HFF-Myc (cell line): ENCODE results near the gene ING5.

Source experiments
- DNase-seq: peaks from one replicate; pipeline ENCODE4 v3.0.0-alpha.2; 2011; ENCODE audit warnings: low read depth; ENCODE audit errors: extremely low read depth
- H3K4me3 ChIP-seq: replicated peaks from 2 replicates; pipeline ENCODE4 v1.5.1; 2011; ENCODE audit warnings: low read depth, mild to moderate bottlenecking, control low read depth, low read length
- CTCF ChIP-seq: IDR thresholded peaks from 2 replicates; pipeline ENCODE4 v1.5.1; 2012; ENCODE audit warnings: mild to moderate bottlenecking, low read depth, low read length, control low read depth; ENCODE audit errors: missing control alignments

Gene ING5

GRCh38 chr2:241751776-241752175 is 49.9 kb downstream of the ING5 start:
- no peak for TF ChIP-seq CTCF
- H3K4me3 ChIP-seq: no peak overlapping the region
- no peak for DNase-seq

- no peak for DNase-seq
- H3K4me3 ChIP-seq: no peak overlapping the region
- TF ChIP-seq CTCF: no peak
Observed at GRCh38 chr2:241752253-241752652, 50.4 kb downstream of the ING5 start.

GRCh38 chr2:241752689-241753276 is 50.9 kb downstream of the ING5 start:
- no peak for TF ChIP-seq CTCF
- DNase-seq: no peak

GRCh38 chr2:241753493-241753892 is 51.7 kb downstream of the ING5 start:
- H3K4me3 ChIP-seq: no peak overlapping the region
- no peak for TF ChIP-seq CTCF
- DNase-seq: no peak

More at GRCh38 chr2:241752689-241753276, 50.9 kb downstream of the ING5 start:
- no peak overlapping the region for H3K4me3 ChIP-seq

GRCh38 chr2:241754042-241754441 is 52.2 kb downstream of the ING5 start:
- no peak overlapping the region for H3K4me3 ChIP-seq
- no peak for DNase-seq
- no peak for TF ChIP-seq CTCF

GRCh38 chr2:241755166-241755565 is 53.3 kb downstream of the ING5 start:
- no peak overlapping the region for H3K4me3 ChIP-seq
- TF ChIP-seq CTCF: no peak
- DNase-seq: no peak

- no peak for TF ChIP-seq CTCF
- no peak for DNase-seq
- no peak overlapping the region for H3K4me3 ChIP-seq
Observed at GRCh38 chr2:241755777-241756176, 53.9 kb downstream of the ING5 start.
